Superior temporal gyrus (tissue), 1 donor: Measurements from ENCODE around the gene PLB1.
"Not testable (repeated sequence)": the region's sequence is repeated elsewhere in the genome, so short reads cannot be mapped to it uniquely, and the experiment has no call there.

Experiments used
- DNase-seq: peaks from one replicate; pipeline ENCODE4 v3.0.0-alpha.2; 2016; ENCODE audit errors: extremely low spot score

PLB1 gene

DNA sequence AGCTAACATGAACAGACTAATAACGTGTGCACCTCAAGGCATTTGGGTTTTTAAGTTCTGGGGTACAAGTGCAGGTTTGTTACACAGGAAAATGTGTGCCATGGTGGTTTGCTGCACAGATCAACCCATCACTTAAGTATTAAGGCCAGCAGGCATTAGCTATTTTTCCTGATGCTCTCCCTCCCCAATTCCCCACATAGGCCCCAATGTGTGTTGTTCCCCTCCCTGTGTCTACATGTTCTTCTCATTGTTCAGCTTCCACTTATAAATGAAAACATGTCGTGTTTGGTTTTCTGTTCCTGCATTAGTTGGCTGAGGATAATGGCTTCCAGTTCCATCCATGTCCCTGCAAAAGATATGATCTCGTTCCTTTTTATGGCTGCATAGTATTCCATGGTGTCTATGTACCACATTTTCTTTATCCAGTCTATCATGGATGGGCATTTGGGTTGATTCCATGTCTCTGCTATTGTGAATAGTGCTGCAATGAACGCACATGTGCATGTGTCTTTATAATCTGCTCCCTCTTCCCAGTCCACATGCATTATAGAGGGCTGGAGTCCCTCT, 170.0 kb downstream of the PLB1 start:
- DNase-seq, result not testable (repeated sequence)

GRCh38 chr2:28666496-28667184, 170.8 kb downstream of the PLB1 start:
- DNase-seq, result no peak

GRCh38 chr2:28667261-28667660, 171.4 kb downstream of the PLB1 start:
- DNase-seq, result no peak

DNA sequence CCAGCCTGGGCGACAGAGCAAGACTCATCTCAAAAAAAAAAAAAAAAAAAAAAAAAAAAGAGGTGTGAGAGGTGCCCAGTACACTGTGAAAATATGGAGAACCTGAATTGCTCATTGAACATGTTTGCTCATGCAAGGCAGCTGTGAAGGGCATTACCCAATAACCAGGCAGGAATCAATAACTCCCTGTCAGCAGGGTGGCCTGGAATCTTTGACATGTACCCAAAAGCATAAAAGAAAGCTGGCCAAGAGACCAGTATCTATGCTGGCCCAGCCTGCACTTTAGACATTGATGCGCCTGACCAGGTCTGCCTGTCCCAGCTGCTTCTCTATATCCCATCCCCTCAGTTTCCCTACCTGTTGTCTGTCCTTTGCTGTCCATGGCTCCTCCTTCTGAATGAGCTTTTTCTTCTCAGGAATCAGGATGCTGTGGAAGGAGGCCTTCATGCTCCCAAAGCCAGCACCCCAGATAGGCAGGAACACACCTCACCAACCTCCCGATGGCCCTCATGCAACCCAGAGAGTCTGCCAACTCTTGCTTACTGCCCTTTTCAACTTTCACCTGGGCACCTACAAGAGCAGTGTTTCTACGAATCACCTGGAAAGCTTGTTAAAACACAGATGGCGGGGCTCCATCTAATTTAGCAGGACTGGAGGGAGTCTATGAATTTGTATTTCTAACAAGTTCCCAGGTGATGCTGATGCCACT, 172.4 kb downstream of the PLB1 start:
- no peak for DNase-seq

- DNase-seq, result no peak
Measured at GRCh38 chr2:28668880-28669279, 173.0 kb downstream of the PLB1 start.

GRCh38 chr2:28670856-28671255, 175.0 kb downstream of the PLB1 start:
- DNase-seq, result no peak

DNA sequence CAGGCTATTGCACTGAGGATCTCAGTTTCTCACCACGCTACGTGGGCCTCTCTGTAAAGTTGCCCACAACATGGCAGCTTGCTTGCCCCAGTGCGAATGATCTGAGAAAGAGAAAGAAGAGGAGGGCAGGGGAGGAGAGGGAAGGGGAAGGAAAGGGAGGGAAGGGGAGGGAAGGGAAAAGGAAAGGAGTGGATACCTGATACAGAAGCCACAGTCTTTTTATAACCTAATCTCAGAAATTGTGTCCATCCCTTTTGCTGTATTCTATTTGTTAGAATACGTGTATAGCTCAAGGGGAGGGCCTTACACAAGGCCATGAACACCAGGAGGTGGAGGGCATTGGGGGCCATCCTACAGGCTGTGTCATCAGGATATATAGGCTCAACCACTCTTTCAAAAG, 177.5 kb downstream of the PLB1 start:
- DNase-seq, result no peak

DNA sequence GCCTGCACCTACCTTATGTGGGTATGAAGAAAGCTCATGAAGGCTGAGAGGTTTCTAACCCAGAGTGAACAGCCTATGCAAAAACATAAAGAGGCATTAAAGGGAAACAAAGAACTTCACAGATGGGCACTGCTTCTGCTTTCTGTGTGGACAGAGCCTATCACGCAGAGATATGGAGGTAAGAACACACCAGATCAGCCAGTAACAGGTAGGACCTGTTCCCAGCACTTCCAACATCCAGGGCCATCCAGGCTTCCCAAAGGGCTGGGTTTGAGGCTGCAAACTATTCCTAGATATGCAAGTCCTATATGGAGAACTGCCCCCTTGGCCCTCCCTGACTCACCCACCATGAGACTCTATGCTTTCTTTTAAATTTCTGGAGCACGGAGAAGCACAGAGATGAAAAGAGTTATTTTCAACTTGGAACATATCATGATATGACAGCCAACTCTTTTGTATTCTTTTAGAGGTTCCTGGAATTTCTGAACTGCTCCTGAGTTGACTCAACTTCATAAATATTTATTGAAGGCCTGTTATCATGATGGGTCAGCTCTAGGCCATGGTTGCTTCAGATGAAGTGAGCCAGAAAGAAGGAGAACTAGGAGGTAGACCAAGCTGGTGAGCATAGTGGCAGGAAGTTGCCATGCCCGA, 178.3 kb downstream of the PLB1 start:
- no peak for DNase-seq

- DNase-seq, result no peak
Measured at GRCh38 chr2:28674713-28675068, 178.8 kb downstream of the PLB1 start.

GRCh38 chr2:28676152-28676835, 180.4 kb downstream of the PLB1 start:
- DNase-seq, result no peak

DNA sequence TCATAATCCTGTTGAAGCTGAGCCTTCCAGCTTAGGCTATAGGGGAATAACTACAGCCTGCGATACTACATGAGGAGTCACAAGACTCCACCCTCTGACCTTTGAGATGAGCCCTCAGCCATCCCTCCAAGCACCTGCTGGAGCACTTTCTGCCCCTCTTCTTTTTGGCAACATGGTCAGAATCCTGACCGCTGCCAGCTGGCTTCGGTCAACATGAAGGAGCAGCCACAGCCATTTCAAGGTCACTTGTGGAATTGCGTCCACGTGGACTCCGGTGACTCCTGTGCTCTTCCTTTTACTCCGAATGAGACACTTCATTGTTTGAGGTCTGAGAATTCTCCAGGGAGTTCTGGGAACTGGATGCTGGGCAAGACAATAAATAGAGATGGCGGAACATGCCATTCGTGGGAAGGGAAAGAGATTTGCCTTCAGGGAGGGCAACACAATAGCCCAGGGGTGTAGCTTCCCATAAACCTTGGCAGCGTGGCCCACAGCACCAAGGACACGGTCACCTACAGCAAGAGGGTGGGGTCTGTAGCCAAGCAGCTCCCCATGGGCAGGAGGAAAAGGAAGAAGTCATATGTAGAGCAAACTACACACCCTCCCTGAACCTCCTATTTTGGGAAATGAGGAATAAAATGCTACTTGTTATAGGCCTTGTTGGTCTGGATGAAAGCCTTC, 182.5 kb downstream of the PLB1 start:
- no peak for DNase-seq

DNA sequence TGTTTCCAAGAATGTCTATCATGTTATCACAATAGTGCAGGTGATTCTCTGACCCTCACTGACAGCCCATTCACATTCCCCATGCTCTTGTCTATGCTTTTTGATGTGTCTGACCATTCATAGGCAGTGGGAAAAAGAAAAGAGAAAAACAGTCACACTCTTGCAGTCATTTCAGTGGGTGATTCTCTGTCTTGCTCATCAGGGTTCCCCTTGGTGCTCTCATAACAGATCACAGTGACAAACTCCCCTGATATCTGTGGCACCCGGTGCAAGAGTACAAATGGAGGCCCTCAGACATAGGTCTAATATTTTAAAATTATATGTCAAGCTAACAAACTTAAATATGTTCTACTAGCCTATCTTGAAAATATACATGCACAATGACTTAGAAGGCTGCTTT, 183.1 kb downstream of the PLB1 start:
- DNase-seq, result no peak

DNA sequence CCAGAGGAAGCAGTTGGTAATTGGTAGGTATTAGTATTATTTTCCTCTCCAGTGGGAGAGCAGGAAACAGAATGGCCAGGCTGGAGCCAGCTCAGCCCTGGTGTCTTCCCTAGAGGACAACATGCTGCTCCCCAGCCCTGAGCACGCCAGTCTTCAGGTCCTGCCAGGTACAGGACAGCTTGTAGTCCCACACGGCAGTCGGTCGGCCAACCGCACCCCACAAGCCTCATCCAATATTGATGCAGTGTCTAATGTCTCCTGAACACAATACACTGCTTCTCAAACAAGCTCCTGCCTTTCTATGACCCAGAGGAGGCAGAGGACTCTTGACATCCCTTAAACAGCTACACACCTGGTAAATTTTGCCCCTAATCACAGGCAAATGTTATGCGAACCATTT, 184.8 kb downstream of the PLB1 start:
- no peak for DNase-seq

DNA sequence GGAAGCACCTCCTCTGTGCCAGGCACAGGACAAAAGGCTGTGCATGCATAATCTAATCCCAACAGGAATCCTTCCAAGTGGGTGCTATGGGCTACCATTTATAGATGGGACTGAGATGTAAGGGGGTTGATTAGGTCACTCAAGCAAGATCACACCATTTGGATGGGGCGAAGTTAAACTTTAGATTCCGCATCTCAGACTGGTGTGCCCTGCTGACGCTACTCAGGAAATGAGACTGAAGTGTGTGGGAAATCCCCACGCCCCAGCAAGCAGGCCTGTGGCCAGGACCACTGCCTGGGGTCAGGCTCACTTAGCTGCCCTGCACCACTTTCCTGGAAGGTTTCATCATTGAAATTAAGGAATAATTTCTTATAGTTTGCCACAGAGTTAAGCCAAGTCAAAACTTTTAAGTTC, 185.3 kb downstream of the PLB1 start:
- no peak for DNase-seq

- DNase-seq, result no peak
Measured at GRCh38 chr2:28681606-28682005, 185.7 kb downstream of the PLB1 start.

- DNase-seq, result no peak
Measured at GRCh38 chr2:28683100-28683706, 187.3 kb downstream of the PLB1 start.

DNA sequence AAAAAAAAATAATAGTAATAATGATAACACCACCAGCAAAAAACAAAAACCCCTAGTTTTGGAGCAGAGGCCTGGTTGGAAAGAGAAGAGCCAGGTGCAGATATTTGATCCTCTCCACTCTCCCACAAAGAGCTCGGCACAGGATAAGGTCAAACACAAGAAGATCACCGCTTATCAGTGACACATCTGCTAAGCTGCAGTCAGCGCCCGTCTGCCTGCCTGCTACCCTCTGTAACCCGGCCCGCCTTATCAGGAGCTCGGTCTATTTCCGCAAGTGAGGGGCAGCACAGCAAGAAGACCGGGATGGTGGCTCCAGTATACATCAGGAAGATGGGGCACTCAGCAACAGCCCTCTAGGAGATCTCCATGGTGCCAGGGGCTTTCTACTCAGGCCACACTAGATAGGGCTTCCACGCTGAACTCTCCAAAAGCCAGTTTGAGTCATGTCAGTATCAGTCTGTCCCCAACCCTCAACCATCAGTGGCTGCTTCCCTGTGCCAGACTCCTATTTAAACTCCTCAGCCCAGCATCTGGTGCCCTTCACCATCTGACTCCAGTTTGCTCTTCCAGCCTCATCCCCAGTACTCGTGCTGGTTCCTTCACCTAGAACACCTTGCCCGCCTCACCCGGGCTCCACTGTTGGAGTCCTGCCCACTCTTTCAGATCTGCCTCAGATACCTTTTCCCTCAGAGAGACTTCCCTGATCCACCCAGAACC, 188.4 kb downstream of the PLB1 start:
- DNase-seq, result no peak

- DNase-seq, result no peak
Measured at GRCh38 chr2:28687171-28687570, 191.3 kb downstream of the PLB1 start.

DNA sequence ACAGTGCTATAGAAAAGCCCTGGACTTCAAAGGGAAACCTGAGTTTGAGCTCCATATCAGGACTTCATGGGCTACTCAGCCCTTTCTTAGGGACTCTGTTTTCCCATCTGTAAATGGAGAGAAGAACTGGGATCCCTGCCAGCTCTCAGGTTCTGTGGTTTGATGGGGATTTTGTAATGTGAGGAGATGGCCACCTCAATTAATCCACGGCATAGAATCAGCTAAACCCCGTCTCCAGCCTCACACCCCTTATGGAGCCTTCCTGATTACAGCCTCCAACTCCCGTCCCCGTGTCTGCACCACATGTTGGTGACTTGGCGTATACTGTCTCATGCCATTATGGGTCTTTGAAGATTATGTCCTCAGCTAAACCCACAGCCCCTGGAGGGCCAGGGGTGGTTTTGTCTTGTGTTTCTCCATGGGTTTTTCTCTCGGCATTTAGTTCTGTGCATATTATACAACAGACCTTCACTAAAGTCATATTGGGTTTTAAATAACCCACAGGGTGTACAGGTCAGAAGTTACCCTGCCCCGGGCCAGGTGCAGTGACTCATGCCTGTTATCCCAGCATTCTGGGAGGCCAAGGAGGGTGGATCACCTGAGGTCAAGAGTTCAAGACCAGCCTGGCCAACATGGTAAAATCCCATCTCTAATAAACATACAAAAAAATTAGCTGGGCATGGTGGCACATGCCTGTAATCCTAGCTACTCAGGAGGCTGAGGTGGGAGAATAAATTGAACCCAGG, 192.0 kb downstream of the PLB1 start:
- no peak for DNase-seq

DNA sequence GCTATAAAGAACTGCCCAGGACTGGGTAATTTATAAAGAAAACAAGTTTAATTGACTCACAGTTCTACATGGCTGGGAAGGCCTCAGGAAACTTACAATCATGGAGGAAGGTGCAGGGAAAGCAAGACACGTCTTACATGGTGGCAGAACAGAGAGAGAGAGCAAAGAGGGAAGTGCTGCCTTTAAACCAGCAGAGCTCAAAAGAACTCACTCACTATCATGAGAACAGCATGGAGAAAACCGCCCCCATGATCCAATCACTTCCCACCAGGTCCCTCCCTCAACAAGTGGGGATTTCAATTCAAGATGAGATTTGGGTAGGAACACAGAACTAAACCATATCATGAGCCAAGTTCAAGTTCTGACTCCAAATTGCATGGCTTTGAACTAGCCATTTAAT, 193.0 kb downstream of the PLB1 start:
- DNase-seq, result no peak
